Neural cell (in vitro differentiated cells): ENCODE results near the gene IPO13.

Experiments
- CTCF ChIP-seq: fragments of 450-650 bp; IDR thresholded peaks from 2 replicates; pipeline ENCODE4 v1.5.1; 2014; ENCODE audit warnings: antibody characterized with exemption, mild to moderate bottlenecking, moderate library complexity; ENCODE audit not compliant: poor library complexity, severe bottlenecking
- EP300 ChIP-seq: fragments of 450-650 bp; conservative IDR thresholded peaks from 2 replicates; pipeline ENCODE4 v1.6.1; 2014; ENCODE audit warnings: antibody characterized with exemption, mild to moderate bottlenecking, moderate library complexity; ENCODE audit not compliant: poor library complexity, severe bottlenecking
- EZH2 ChIP-seq: fragments of 200-600, 300-800 bp; shearing (Covaris generic), sonication (generic); IDR thresholded peaks from 2 replicates; pipeline ENCODE4 v1.6.1; 2014; ENCODE audit warnings: antibody characterized with exemption, low read length, borderline replicate concordance, mild to moderate bottlenecking; ENCODE audit not compliant: insufficient read depth, poor library complexity, severe bottlenecking
- POLR2AphosphoS5 ChIP-seq: IDR thresholded peaks from 2 replicates; pipeline ENCODE4 v1.6.1; 2012
- RAD21 ChIP-seq: fragments of 450-650 bp; conservative IDR thresholded peaks from 2 replicates; pipeline ENCODE4 v1.6.1; 2014; ENCODE audit warnings: antibody characterized with exemption, mild to moderate bottlenecking, moderate library complexity
- REST ChIP-seq: IDR thresholded peaks from 2 replicates; pipeline ENCODE4 v1.6.1; 2012; ENCODE audit warnings: borderline replicate concordance
- SMC3 ChIP-seq: fragments of 450-650 bp; conservative IDR thresholded peaks from 2 replicates; pipeline ENCODE4 v1.6.1; 2014; ENCODE audit warnings: antibody characterized with exemption, mild to moderate bottlenecking, moderate library complexity; ENCODE audit not compliant: poor library complexity
- TAF1 ChIP-seq: IDR thresholded peaks from 2 replicates; pipeline ENCODE4 v1.6.1; 2012; ENCODE audit warnings: low read depth

- TF ChIP-seq CTCF: no peak
- TF ChIP-seq POLR2AphosphoS5: no peak
- TF ChIP-seq EZH2: no peak
- no peak for TF ChIP-seq SMC3
- TF ChIP-seq RAD21: no peak
- no peak for TF ChIP-seq TAF1
- no peak for TF ChIP-seq REST
- no peak for TF ChIP-seq EP300
Observed at GRCh38 chr1:44014365-44015104, 67.8 kb downstream of the IPO13 start.
